IPS-15b (cell line): Measurements from ENCODE around the gene GNAQ.
"Not testable (repeated sequence)": the region's sequence is repeated elsewhere in the genome, so short reads cannot be mapped to it uniquely, and the experiment has no call there.

ENCODE experiments used
- H3K27me3 ChIP-seq: one replicate; pipeline ENCODE4 v1.6.1; 2013; ENCODE audit warnings: low read length; ENCODE audit not compliant: control insufficient read depth, insufficient read depth
- H3K36me3 ChIP-seq: one replicate; pipeline ENCODE4 v1.6.1; 2013; ENCODE audit warnings: low read length; ENCODE audit not compliant: control insufficient read depth, insufficient read depth
- H3K4me1 ChIP-seq: one replicate; pipeline ENCODE4 v1.6.1; 2013; ENCODE audit warnings: mild to moderate bottlenecking, low read length; ENCODE audit not compliant: control insufficient read depth, insufficient read depth
- H3K4me3 ChIP-seq: one replicate; pipeline ENCODE4 v1.5.1; 2013; ENCODE audit warnings: low read depth, low read length
- H3K9ac ChIP-seq: one replicate; pipeline ENCODE4 v1.6.1; 2013; ENCODE audit warnings: low read depth, mild to moderate bottlenecking, low read length
- H3K9me3 ChIP-seq: one replicate; pipeline ENCODE4 v1.6.1; 2013; ENCODE audit warnings: mild to moderate bottlenecking, low read length; ENCODE audit not compliant: control insufficient read depth, insufficient read depth

Gene GNAQ

DNA sequence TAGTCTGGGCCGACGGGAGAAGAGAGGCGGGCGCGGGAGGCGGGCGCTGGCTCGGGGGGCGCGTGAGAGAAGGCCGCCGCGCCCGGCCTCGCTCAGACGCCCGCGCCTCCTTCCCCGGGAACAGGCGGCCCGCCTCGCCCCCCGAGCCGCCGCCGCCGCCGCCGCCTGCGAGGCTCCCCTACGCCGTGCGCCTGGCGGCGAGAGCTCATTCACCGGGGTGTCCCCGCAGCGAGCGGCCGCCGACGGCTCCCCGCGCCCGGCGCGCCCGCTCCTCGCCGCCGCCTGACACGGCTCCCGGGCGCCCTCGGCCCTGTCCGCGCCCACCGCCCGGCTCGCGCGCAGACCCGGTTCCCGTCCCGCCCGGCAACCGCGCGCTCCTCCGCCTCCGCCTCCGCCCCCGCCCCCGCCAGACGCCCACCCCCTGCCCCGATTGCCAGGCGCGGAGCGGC, at the start of gene GNAQ:
Gene GNAQ, minus strand, starts transcription at position 368 of the 449 bp plus-strand sequence. CDS start 576 bp downstream, outside the sequence.
- Histone ChIP-seq H3K4me3 (peak within 1 kb of the TSS; percentile 89), H3K9ac (peak within 1 kb of the TSS; percentile 75), H3K4me1 (peaks cover 13% of the 10 kb centered on the region), H3K9me3 (no peaks in the 10 kb centered on the region), H3K36me3 (no peaks in the 10 kb centered on the region), H3K27me3 (no peaks in the 10 kb centered on the region)

GRCh38 chr9:78074385-78075291, 43.0 kb upstream of the GNAQ start:
- Histone ChIP-seq H3K36me3 (no peaks in the 10 kb centered on the region), H3K27me3 (no peaks in the 10 kb centered on the region), H3K9ac (no peak overlapping the region), H3K4me3 (no peak overlapping the region), H3K4me1 (no peaks in the 10 kb centered on the region), H3K9me3 (no peaks in the 10 kb centered on the region)

GRCh38 chr9:78073722-78074121, 42.1 kb upstream of the GNAQ start:
- Histone ChIP-seq H3K9ac (no peak overlapping the region), H3K4me3 (no peak overlapping the region), H3K36me3 (no peaks in the 10 kb centered on the region), H3K27me3 (no peaks in the 10 kb centered on the region), H3K9me3 (no peaks in the 10 kb centered on the region), H3K4me1 (no peaks in the 10 kb centered on the region)

- Histone ChIP-seq H3K9ac (no peak overlapping the region), H3K4me3 (no peak overlapping the region), H3K9me3 (no peaks in the 10 kb centered on the region), H3K4me1 (no peaks in the 10 kb centered on the region), H3K36me3 (no peaks in the 10 kb centered on the region), H3K27me3 (no peaks in the 10 kb centered on the region)
Measured at GRCh38 chr9:78072586-78073199, 41.1 kb upstream of the GNAQ start.

- Histone ChIP-seq H3K9ac (no peak overlapping the region), H3K27me3 (no peaks in the 10 kb centered on the region), H3K4me1 (no peaks in the 10 kb centered on the region), H3K9me3 (peaks cover 7% of the 10 kb centered on the region), H3K4me3 (no peak overlapping the region), H3K36me3 (no peaks in the 10 kb centered on the region)
Measured at GRCh38 chr9:78070521-78070920, 38.9 kb upstream of the GNAQ start.

GRCh38 chr9:78064075-78064474, 32.5 kb upstream of the GNAQ start:
- Histone ChIP-seq H3K9ac (no peak overlapping the region), H3K27me3 (no peaks in the 10 kb centered on the region), H3K9me3 (peaks cover 7% of the 10 kb centered on the region), H3K4me3 (no peak overlapping the region), H3K4me1 (no peaks in the 10 kb centered on the region), H3K36me3 (no peaks in the 10 kb centered on the region)

- Histone ChIP-seq H3K4me1 (no peaks in the 10 kb centered on the region), H3K36me3 (no peaks in the 10 kb centered on the region), H3K9ac (no peak overlapping the region), H3K9me3 (peaks cover 7% of the 10 kb centered on the region), H3K4me3 (no peak overlapping the region), H3K27me3 (no peaks in the 10 kb centered on the region)
Measured at GRCh38 chr9:78062710-78063109, 31.1 kb upstream of the GNAQ start.

GRCh38 chr9:78054218-78054617, 22.6 kb upstream of the GNAQ start:
- not testable (repeated sequence) for H3K27me3 ChIP-seq, H3K4me1 ChIP-seq, H3K9ac ChIP-seq, H3K4me3 ChIP-seq, H3K36me3 ChIP-seq, H3K9me3 ChIP-seq

GRCh38 chr9:78053627-78054026, 22.0 kb upstream of the GNAQ start:
- H3K36me3 ChIP-seq: no peaks in the 10 kb centered on the region
- H3K9me3 ChIP-seq: no peaks in the 10 kb centered on the region
- H3K27me3 ChIP-seq: no peaks in the 10 kb centered on the region

DNA sequence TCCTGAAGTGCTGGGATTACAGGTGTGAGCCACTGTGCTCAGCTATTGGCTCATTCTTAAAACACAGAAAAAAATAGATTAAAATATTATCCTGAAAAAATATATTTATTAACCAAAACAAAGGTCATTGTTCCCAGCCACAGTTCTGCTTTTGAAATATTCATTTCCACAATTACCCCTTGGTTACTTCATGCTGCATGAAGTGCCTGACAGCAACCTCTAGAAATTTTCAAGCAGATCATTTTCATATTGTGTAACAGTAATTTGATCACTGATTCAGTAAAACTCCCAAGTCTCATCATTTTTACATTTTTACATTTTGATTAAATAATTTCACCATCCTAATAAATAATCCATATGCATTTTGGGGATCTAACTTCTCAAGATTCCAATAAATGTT, 18.8 kb upstream of the GNAQ start:
- no peaks in the 10 kb centered on the region for H3K27me3 ChIP-seq
- H3K4me3 ChIP-seq: no peak overlapping the region
- no peaks in the 10 kb centered on the region for H3K36me3 ChIP-seq
- H3K9me3 ChIP-seq: no peaks in the 10 kb centered on the region
- no peaks in the 10 kb centered on the region for H3K4me1 ChIP-seq
- no peak overlapping the region for H3K9ac ChIP-seq

More at GRCh38 chr9:78053627-78054026, 22.0 kb upstream of the GNAQ start:
- Histone ChIP-seq H3K9ac (no peak overlapping the region), H3K4me1 (no peaks in the 10 kb centered on the region), H3K4me3 (no peak overlapping the region)

GRCh38 chr9:78049484-78049883, 17.9 kb upstream of the GNAQ start:
- Histone ChIP-seq H3K9ac (no peak overlapping the region), H3K36me3 (no peaks in the 10 kb centered on the region), H3K9me3 (no peaks in the 10 kb centered on the region), H3K4me3 (no peak overlapping the region), H3K4me1 (no peaks in the 10 kb centered on the region), H3K27me3 (no peaks in the 10 kb centered on the region)

DNA sequence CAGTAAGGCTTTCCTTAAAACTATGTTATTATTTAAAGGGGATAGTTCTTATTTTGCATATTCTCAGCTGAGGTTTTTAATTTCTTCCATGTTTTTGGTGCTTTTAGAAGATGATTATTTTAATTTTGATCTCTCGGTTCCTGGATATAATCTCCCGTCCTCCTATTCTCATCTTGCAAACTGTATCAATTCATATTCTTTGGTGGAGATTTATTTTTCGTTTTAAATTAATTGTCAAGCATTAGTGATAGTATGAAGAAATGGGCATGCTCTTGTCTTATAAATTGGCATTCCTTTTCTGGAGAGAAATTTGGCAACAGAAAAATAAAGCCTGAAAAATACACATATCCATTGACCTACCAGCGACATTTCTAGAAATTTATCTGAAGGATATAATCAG, 15.5 kb upstream of the GNAQ start:
- Histone ChIP-seq H3K9ac (no peak overlapping the region), H3K27me3 (no peaks in the 10 kb centered on the region), H3K4me3 (no peak overlapping the region), H3K9me3 (no peaks in the 10 kb centered on the region), H3K36me3 (no peaks in the 10 kb centered on the region), H3K4me1 (no peaks in the 10 kb centered on the region)
